ENCODE results near the gene RPS29. TPM values are rescaled to one million over a fixed set of nuclear protein-coding genes. Genes with fewer than 3 reads are reported as not detected.
A peak's percentile ranks its signal among the peaks of the same experiment; 100 is the strongest.

The RPS29 gene
- total RNA-seq, 2 experiments from 2014 or later = 2,029 to 2,157 TPM

DNA sequence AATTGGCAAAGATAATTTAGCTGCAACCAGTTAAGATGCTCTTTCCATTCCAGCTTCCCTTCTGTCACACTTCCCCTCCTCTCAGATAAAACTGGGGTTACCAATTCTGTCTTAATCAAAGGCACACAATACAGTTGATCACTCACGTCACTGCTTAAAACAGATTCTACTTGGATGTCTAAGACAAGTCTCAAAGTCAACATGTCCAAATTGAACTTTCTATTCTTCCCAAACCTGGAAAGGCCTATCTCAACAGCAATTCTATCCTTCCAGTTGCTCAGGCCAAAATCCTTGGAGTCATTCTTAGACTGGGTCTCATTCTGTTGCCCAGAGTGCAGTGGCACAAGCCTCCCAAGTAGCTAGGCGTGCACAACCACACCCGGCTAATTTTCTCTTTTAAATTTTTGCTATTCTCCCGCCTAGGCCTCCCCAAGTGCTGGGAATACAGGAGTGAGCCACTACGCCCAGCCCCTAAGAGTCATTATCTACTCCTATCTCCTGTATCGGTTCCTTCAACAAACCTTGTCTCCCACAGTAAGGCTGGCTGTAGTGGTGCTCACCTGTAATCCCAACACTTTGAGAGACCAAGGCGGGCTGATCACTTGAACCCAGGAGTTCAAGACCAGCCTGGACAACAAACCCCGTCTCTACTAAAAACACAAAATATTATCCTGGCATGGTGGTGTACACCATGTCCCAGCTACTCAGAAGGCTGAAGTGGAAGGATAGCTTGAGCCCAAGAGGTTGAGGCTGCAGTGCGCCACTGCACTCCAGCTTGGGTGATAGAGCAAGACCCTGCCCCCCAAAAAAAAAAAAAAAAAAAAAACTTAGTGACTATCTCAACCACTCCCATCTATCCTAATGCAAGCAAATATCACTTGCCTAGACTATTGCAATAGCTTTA, 4.7 kb downstream of the RPS29 start:
- Mint-ChIP-seq H3K27ac (peak overlapping the region; percentile 79), H3K4me3 (no peak overlapping the region), H3K4me1 (ENCODE audit: low read depth) (peaks cover 67% of the 10 kb centered on the region), H3K27me3 (peaks cover 4% of the 10 kb centered on the region), H3K9me3 (no peaks in the 10 kb centered on the region), H3K36me3 (peaks cover 66% of the 10 kb centered on the region)
- ChIA-PET POLR2A (interaction anchor here (0.5 to 1.8 kb wide), 4 partner anchors 18 to 280 kb away, joined by 4 to 8 read pairs (median 4); partner anchors contain the start of genes LRR1, MGAT2 and RPL36AL), CTCF (interaction anchor here (0.8 to 1.3 kb wide), 2 partner anchors 84 to 120 kb away, joined by 3 to 5 read pairs; no protein-coding TSS in a partner anchor)
- intact Hi-C loops (cut with micrococcal nuclease) = no loop called here
- DNase-seq = no peak

DNA sequence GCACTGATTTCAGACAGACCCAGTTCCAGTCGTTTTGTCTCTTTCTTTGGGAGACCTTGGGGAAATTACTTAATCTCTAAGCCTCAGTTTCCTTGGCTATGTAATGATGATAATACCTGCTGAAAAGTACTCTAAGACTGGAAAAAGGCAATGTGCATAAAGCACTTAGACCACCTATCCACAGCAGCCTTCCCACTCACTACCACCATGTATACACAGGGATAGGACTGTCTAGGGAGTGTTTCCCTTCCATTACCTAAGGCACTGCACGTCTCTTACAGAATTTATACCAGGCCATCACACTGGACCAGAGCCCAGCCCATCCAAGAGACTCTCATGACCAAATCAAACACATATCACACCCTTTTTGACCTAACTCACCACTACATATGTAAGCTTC, 6.3 kb downstream of the RPS29 start:
- H3K9me3 Mint-ChIP-seq = no peaks in the 10 kb centered on the region
- ChIA-PET CTCF (interaction anchor here (1.3 kb wide), 1 partner anchor 118 kb away, joined by 5 read pairs; no protein-coding TSS in a partner anchor), POLR2A (interaction anchor here (0.6 kb wide), 1 partner anchor 255 kb away, joined by 3 read pairs; no protein-coding TSS in a partner anchor)
- H3K27me3 Mint-ChIP-seq = no peaks in the 10 kb centered on the region
- intact Hi-C loops (cut with micrococcal nuclease) = no loop called here
- H3K27ac Mint-ChIP-seq = peak overlapping the region; percentile 3
- no peak for DNase-seq
- H3K36me3 Mint-ChIP-seq = peaks cover 55% of the 10 kb centered on the region
- H3K4me3 Mint-ChIP-seq = no peak overlapping the region
- H3K4me1 Mint-ChIP-seq (ENCODE audit: low read depth) = peaks cover 71% of the 10 kb centered on the region

DNA sequence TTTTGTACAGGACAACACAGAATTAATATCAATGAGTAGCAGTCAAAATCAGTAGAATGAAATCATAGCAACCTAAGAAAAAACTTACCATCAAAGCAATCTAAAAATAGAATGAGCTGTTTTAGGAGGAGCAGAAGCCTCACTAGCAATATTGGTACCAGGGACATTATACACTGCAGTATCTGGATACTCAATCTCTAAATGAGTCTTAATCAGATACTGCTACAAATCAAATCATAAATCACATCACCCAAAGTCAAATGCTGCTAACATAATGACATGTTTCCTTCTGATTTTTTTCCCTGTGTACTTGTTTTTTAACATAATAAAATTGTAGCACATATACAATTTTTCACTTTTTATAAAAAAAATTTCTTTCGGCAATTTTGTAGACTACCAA, 8.0 kb downstream of the RPS29 start:
- Mint-ChIP-seq H3K9me3 (no peaks in the 10 kb centered on the region), H3K36me3 (peaks cover 51% of the 10 kb centered on the region), H3K27me3 (no peaks in the 10 kb centered on the region), H3K27ac (peak overlapping the region; percentile 29), H3K4me1 (ENCODE audit: low read depth) (peaks cover 67% of the 10 kb centered on the region), H3K4me3 (no peak overlapping the region)
- DNase-seq = no peak
- intact Hi-C loops (cut with micrococcal nuclease) = no loop called here
- ChIA-PET POLR2A (interaction anchor here (0.6 kb wide), 1 partner anchor 136 kb away, joined by 3 read pairs; no protein-coding TSS in a partner anchor), CTCF (interaction anchor here (0.5 to 1.0 kb wide), 2 partner anchors 117 to 128 kb away, joined by 3 read pairs; no protein-coding TSS in a partner anchor)

DNA sequence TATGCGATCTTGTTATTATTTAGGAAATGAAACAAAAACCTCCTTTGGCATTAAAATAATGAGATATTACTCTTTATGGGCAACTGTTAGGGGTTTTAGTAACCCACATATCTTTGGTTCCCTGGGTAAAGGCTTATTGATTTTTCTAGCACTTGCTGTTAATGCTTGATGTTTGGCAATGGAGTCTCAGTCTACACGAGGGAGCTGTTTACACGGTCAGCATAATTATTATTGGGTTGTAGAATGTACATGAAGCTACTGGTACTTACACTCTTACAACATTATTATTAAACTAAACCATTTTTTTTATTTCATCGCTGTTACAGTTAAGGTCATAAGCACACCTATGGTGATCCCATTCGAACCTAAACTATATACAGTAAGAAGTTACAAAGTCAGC, 12.1 kb downstream of the RPS29 start:
- Mint-ChIP-seq H3K36me3 (peaks cover 48% of the 10 kb centered on the region), H3K4me1 (ENCODE audit: low read depth) (peaks cover 36% of the 10 kb centered on the region), H3K27me3 (no peaks in the 10 kb centered on the region), H3K4me3 (no peak overlapping the region), H3K27ac (no peak overlapping the region), H3K9me3 (peaks cover 9% of the 10 kb centered on the region)
- ChIA-PET CTCF (no interaction called here), POLR2A (interaction anchor here (0.6 kb wide), 1 partner anchor 11 kb away, joined by 3 read pairs; no protein-coding TSS in a partner anchor)
- DNase-seq = no peak
- intact Hi-C loops (cut with micrococcal nuclease) = no loop called here

DNA sequence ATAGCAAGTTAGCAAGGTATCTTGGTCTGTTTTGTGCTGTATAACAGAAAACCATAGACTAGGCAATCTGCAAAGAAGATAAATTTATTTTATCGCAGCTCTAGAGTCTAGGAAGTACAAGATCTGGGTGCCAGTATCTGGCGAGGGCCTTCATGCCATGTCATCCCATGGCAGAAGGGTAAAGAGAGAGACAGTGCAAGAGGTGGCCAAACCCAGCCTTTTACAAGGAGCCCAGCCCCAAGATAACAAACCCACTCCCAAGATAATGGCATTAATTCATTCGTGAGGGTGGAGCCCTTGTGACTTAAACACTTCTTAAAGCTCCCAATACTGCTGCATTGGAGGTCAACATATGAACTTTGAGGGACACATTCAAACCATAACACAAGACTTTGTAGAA, 16.9 kb downstream of the RPS29 start:
- no peaks in the 10 kb centered on the region for H3K27me3 Mint-ChIP-seq

DNA sequence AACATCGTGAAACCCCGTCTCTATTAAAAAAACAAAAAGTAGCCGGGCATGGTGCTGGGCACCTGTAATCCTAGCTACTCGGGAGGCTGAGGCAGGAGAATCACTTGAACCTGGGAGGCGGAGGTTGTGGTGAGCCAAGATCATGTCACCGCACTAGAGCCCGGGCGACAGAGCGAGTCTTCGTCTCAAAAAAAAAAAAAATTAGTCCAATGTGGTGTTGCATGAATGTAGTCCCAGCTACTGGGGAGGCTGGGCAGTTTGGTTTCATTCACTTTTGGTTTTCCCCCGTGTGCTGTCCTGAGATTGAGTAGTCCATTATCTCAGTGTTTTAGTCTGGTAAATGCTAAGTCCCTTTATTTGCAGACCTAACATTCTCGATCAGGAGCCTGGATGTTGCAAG, 19.5 kb downstream of the RPS29 start:
- Mint-ChIP-seq H3K4me3 (no peak overlapping the region), H3K4me1 (ENCODE audit: low read depth) (no peaks in the 10 kb centered on the region), H3K27me3 (no peaks in the 10 kb centered on the region), H3K9me3 (peaks cover 4% of the 10 kb centered on the region), H3K27ac (no peak overlapping the region), H3K36me3 (peaks cover 13% of the 10 kb centered on the region)
- ChIA-PET CTCF (no interaction called here), POLR2A (no interaction called here)
- intact Hi-C loops (cut with micrococcal nuclease) = no loop called here
- no peak for DNase-seq

More for the DNA sequence above, 16.9 kb downstream of the RPS29 start:
- CTCF ChIA-PET = no interaction called here
- no peak overlapping the region for H3K4me3 Mint-ChIP-seq
- DNase-seq = no peak
- intact Hi-C loops (cut with micrococcal nuclease) = no loop called here
- H3K9me3 Mint-ChIP-seq = peaks cover 9% of the 10 kb centered on the region
- no peak overlapping the region for H3K27ac Mint-ChIP-seq
- POLR2A ChIA-PET = no interaction called here
- H3K36me3 Mint-ChIP-seq = peaks cover 27% of the 10 kb centered on the region
- H3K4me1 Mint-ChIP-seq (ENCODE audit: low read depth) = peaks cover 5% of the 10 kb centered on the region

DNA sequence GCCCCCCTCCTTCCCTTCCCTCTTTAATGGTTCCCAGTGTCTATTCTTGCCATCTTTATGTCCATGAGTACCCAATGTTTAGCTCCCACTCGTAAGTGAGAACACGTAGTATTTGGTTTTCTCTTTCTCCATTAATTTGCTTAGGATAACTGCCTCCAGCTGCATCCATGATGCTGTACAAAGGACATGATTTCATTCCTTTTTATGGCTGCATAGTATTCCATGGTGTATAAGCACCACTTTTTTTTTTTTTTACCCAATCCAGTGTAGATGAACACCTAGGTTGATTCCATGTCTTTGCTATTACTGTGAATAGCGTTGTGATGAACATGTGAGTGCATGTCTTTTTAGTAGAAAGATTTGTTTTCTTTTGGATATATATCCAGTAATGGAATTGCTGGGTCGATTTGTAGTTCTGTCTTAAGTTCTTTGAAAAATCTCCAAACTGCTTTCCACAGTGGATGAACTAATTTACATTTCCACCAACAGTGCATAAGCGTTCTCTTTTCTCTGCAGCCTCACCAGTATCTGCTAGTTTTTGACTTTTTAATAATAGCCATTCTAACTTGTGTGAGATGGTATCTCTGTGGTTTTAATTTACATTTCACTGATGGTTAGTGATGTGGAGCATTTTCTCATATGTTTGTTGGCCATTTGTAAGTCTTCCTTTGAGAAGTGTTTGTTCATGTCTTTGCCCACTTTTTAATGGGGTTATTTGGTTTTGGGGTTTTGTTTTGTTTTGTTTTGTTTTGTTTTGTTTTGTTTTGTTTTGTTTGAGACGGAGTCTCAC, 26.0 kb downstream of the RPS29 start:
- H3K36me3 Mint-ChIP-seq = peaks cover 4% of the 10 kb centered on the region
- CTCF ChIA-PET = no interaction called here
- POLR2A ChIA-PET = no interaction called here
- DNase-seq = no peak
- peaks cover 2% of the 10 kb centered on the region for H3K27me3 Mint-ChIP-seq
- no peak overlapping the region for H3K4me3 Mint-ChIP-seq
- H3K4me1 Mint-ChIP-seq (ENCODE audit: low read depth) = no peaks in the 10 kb centered on the region
- H3K9me3 Mint-ChIP-seq = no peaks in the 10 kb centered on the region
- intact Hi-C loops (cut with micrococcal nuclease) = no loop called here
- H3K27ac Mint-ChIP-seq = no peak overlapping the region

DNA sequence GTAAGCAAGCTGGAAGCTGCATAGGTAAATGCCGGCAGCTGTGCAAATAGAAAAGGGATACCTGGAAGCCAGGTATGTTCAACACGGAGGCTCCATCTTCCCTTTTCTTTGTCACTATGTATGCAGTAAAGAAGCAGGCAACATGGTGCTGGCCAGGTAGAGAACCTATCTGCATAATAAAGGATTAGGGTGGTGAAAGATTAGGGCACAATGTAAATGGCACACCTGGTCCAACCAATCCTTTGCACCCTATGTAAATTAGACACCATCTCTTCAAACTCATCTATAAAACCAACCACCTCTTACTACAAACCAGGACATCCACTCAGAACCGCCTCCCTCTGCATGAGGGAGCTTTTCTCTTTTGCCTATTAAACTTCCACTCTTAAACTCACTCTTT, 32.3 kb downstream of the RPS29 start:
- CTCF ChIA-PET = no interaction called here
- H3K27me3 Mint-ChIP-seq = no peaks in the 10 kb centered on the region
- intact Hi-C loops (cut with micrococcal nuclease) = no loop called here
- no peaks in the 10 kb centered on the region for H3K9me3 Mint-ChIP-seq
- no peaks in the 10 kb centered on the region for H3K36me3 Mint-ChIP-seq
- POLR2A ChIA-PET = no interaction called here
- H3K27ac Mint-ChIP-seq = no peak overlapping the region
- DNase-seq = no peak
- no peaks in the 10 kb centered on the region for H3K4me1 Mint-ChIP-seq (ENCODE audit: low read depth)
- no peak overlapping the region for H3K4me3 Mint-ChIP-seq

DNA sequence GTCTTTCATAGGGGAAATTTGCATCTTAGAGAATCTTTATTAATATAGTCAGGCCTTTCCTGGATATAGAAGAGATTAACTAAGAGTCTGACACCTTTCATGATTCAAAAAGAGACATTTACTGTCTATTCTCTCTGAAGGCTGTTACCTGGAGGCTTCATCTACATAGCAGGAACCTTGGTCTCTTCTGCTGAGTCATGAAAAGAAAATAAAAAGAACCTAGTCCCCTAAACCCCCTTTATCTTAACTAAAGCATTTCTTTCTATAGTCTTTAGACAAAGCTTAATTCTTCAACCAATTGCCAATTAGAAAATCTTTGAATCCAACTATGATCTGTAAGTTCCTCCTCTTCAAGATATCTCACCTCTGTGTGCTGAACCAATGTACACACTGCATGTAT, 33.1 kb downstream of the RPS29 start:
- H3K4me3 Mint-ChIP-seq = no peak overlapping the region
- intact Hi-C loops (cut with micrococcal nuclease) = no loop called here
- ChIA-PET POLR2A (no interaction called here), CTCF (no interaction called here)
- H3K27me3 Mint-ChIP-seq = no peaks in the 10 kb centered on the region
- H3K9me3 Mint-ChIP-seq = no peaks in the 10 kb centered on the region
- no peak for DNase-seq
- H3K36me3 Mint-ChIP-seq = no peaks in the 10 kb centered on the region
- H3K4me1 Mint-ChIP-seq (ENCODE audit: low read depth) = no peaks in the 10 kb centered on the region
- H3K27ac Mint-ChIP-seq = no peak overlapping the region

DNA sequence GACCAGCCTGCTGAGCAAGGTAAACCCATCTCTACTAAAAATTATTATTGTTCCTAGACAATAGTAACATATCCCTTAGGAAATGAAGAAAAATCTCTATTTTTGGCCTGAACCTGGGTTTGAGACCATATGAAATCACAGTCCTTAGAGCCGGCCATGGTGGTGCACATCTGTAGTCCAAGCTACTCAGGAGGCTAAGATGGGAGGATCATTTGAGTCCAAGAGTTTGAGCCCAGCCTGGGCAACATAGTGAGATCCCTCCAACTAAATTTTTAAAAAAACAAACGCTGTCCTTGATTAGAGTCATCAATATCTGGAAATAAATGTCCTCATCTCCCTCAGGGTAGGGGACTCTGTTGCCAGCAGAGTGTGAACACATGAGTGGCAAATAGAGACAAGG, 34.6 kb downstream of the RPS29 start:
- H3K27me3 Mint-ChIP-seq = no peaks in the 10 kb centered on the region
- no peaks in the 10 kb centered on the region for H3K36me3 Mint-ChIP-seq
- CTCF ChIA-PET = interaction anchor here (2.2 kb wide), 1 partner anchor 90 kb away, joined by 13 read pairs; no protein-coding TSS in a partner anchor

DNA sequence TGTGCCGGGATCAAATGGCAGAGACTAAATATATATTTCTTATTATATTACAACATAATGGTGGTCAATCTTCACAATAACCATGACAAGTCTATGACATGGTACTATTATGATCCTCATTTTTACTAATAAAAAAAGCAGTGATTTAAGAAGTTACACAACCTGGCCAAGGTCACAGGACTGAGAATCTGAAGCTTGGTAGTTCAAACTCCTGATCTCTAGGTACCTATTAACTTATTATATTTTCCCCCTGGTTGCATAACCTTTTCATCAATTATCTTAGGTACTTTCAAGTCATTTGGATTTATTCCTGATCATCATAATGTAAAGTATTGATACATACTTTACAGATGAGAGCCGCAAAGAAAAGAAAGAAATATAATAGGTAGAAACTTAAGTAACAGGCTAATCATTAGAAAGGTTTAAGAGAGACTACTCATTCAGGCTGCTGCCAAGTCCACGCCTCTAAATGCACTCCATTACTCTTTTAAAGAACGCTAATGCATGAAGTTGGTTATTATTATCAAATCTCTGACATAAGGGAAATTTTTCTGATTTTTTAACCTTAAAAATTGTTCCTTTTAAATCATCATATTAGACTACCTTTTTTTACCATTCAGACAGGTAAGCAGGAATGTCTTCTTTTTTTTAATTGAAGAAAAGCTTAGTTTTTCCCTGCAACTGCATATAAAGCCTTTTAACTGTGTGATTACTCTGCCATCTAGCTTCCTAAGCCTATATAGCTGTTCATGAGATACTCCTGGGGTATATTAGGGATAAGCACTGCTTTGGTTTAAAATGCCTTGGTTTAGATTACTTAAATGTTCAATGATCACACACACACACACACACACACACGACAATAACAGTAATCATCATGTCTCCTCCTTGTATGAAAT, 35.6 kb downstream of the RPS29 start:
- Mint-ChIP-seq H3K27me3 (no peaks in the 10 kb centered on the region), H3K36me3 (no peaks in the 10 kb centered on the region), H3K27ac (no peak overlapping the region), H3K4me3 (no peak overlapping the region), H3K4me1 (ENCODE audit: low read depth) (no peaks in the 10 kb centered on the region), H3K9me3 (no peaks in the 10 kb centered on the region)
- no peak for DNase-seq
- ChIA-PET POLR2A (no interaction called here), CTCF (interaction anchor here (0.5 to 2.2 kb wide), 2 partner anchors 18 to 89 kb away, joined by 4 to 13 read pairs; no protein-coding TSS in a partner anchor)
- intact Hi-C loops (cut with micrococcal nuclease) = no loop called here

More for the DNA sequence above, 34.6 kb downstream of the RPS29 start:
- POLR2A ChIA-PET = no interaction called here
- intact Hi-C loops (cut with micrococcal nuclease) = no loop called here
- DNase-seq = no peak
- Mint-ChIP-seq H3K4me3 (no peak overlapping the region), H3K4me1 (ENCODE audit: low read depth) (no peaks in the 10 kb centered on the region), H3K27ac (no peak overlapping the region), H3K9me3 (no peaks in the 10 kb centered on the region)
